Smooth muscle cell (in vitro differentiated cells): ENCODE results near the gene RABIF. TPM values are rescaled to one million over a fixed set of nuclear protein-coding genes. Genes with fewer than 3 reads are reported as not detected.

Experiments used
- DNase-seq: peaks from one replicate; lab custom pipeline; 2025; ENCODE audit not compliant: unreplicated experiment; lab: John Stamatoyannopoulos, UW
- H2AFZ ChIP-seq: fragments of 200-600 bp; sonication (generic); 2 replicates; pipeline ENCODE4 v1.6.0; 2016; ENCODE audit warnings: antibody characterized with exemption, low read depth, mild to moderate bottlenecking
- H3F3A ChIP-seq: fragments of 200-600 bp; sonication (generic); 2 replicates; pipeline ENCODE4 v1.6.0; 2017; ENCODE audit warnings: antibody characterized with exemption, low read depth
- H3K27ac ChIP-seq: fragments of 200-600 bp; sonication (generic); 2 replicates; pipeline ENCODE4 v1.5.1; 2016; ENCODE audit warnings: low read depth, mild to moderate bottlenecking
- H3K27me3 ChIP-seq: fragments of 200-600 bp; sonication (generic); 2 replicates; pipeline ENCODE4 v1.6.1; 2016; ENCODE audit warnings: low read depth, mild to moderate bottlenecking
- H3K36me3 ChIP-seq: fragments of 200-600 bp; sonication (generic); 2 replicates; pipeline ENCODE4 v1.5.1; 2016; ENCODE audit warnings: low read depth
- H3K4me1 ChIP-seq: fragments of 200-600 bp; sonication (generic); 2 replicates; pipeline ENCODE4 v1.5.1; 2016; ENCODE audit warnings: low read depth
- H3K4me2 ChIP-seq: fragments of 200-600 bp; sonication (generic); 2 replicates; pipeline ENCODE4 v1.6.0; 2016; ENCODE audit warnings: mild to moderate bottlenecking
- H3K4me3 ChIP-seq: fragments of 200-600 bp; sonication (generic); 2 replicates; pipeline ENCODE4 v1.5.1; 2016; ENCODE audit warnings: mild to moderate bottlenecking
- H3K79me2 ChIP-seq: fragments of 200-600 bp; sonication (generic); 2 replicates; pipeline ENCODE4 v1.6.0; 2016; ENCODE audit warnings: low read depth, mild to moderate bottlenecking
- H3K9ac ChIP-seq: fragments of 200-600 bp; sonication (generic); 2 replicates; pipeline ENCODE4 v1.6.0; 2016; ENCODE audit warnings: low read depth
- H3K9me3 ChIP-seq: fragments of 200-600 bp; sonication (generic); replicated peaks from 2 replicates; pipeline ENCODE4 v1.5.1; 2016; ENCODE audit warnings: low read depth
- H4K20me1 ChIP-seq: fragments of 200-600 bp; sonication (generic); 2 replicates; pipeline ENCODE4 v1.6.0; 2016; ENCODE audit warnings: low read depth
- CTCF ChIP-seq: fragments of 200-600 bp; sonication (generic); IDR thresholded peaks from 2 replicates; pipeline ENCODE4 v1.5.1; 2017; ENCODE audit warnings: borderline replicate concordance, mild to moderate bottlenecking, antibody characterized with exemption; ENCODE audit not compliant: insufficient read depth, poor library complexity, severe bottlenecking
- WGBS: methylation state at CpG from one replicate; pipeline ENCODE4 v1.1.7; 2016; ENCODE audit warnings: low lambda C conversion rate; 5-methylcytosine and 5-hydroxymethylcytosine counted together
- polyA plus RNA-seq: library from polyadenylated mRNA; unstranded; fragments of >200 nt; fragmentation: Nextera tagmentation; extraction: Ambion mirVana; gene quantifications from 2 replicates; pipeline ENCODE4 v1.2.1, GENCODE V29; 2016
- total RNA-seq: library from RNA; depleted of rRNA; stranded (reverse); fragments of >200 nt; gene quantifications from 2 replicates; pipeline ENCODE4 v1.2.3, GENCODE V29; 2014

RABIF gene
- total and polyA plus RNA-seq, 2 experiments from 2014 or later = 5.2 to 6.9 TPM

GRCh38 chr1:202836623-202837403, 52.1 kb downstream of the RABIF start:
- no peak overlapping the region for H2AFZ ChIP-seq

GRCh38 chr1:202835548-202836072, 53.3 kb downstream of the RABIF start:
- Histone ChIP-seq H3F3A (no peaks in the 10 kb centered on the region), H3K27me3 (no peaks in the 10 kb centered on the region), H4K20me1 (no peaks in the 10 kb centered on the region), H3K79me2 (no peaks in the 10 kb centered on the region), H3K4me1 (peaks cover 4% of the 10 kb centered on the region), H3K36me3 (no peaks in the 10 kb centered on the region), H3K9ac (no peak overlapping the region), H3K9me3 (no peaks in the 10 kb centered on the region), H3K4me2 (no peak overlapping the region), H3K4me3 (no peak overlapping the region), H2AFZ (no peak overlapping the region), H3K27ac (no peak overlapping the region)
- WGBS = 83% methylated on average over 2 of the region's 3 CpGs
- no peak for TF ChIP-seq CTCF
- DNase-seq = no peak

More at GRCh38 chr1:202836623-202837403, 52.1 kb downstream of the RABIF start:
- H3K27ac ChIP-seq = no peak overlapping the region
- no peaks in the 10 kb centered on the region for H3F3A ChIP-seq
- no peak for DNase-seq
- no peaks in the 10 kb centered on the region for H3K36me3 ChIP-seq
- no peaks in the 10 kb centered on the region for H3K9me3 ChIP-seq
- H3K27me3 ChIP-seq = no peaks in the 10 kb centered on the region
- peaks cover 4% of the 10 kb centered on the region for H3K4me1 ChIP-seq
- H3K4me3 ChIP-seq = no peak overlapping the region
- H3K9ac ChIP-seq = no peak overlapping the region
- no peaks in the 10 kb centered on the region for H4K20me1 ChIP-seq
- H3K79me2 ChIP-seq = no peaks in the 10 kb centered on the region
- no peak overlapping the region for H3K4me2 ChIP-seq
- 88% methylated on average over 5 of the region's 5 CpGs for WGBS
- no peak for TF ChIP-seq CTCF

GRCh38 chr1:202834771-202835547, 54.0 kb downstream of the RABIF start:
- no peak for DNase-seq
- H3K9me3 ChIP-seq = no peaks in the 10 kb centered on the region
- H4K20me1 ChIP-seq = no peaks in the 10 kb centered on the region
- no peak overlapping the region for H3K27ac ChIP-seq
- H3F3A ChIP-seq = no peaks in the 10 kb centered on the region
- no peaks in the 10 kb centered on the region for H3K36me3 ChIP-seq
- H3K4me2 ChIP-seq = no peak overlapping the region
- H3K4me3 ChIP-seq = no peak overlapping the region
- H3K9ac ChIP-seq = no peak overlapping the region
- no peak for TF ChIP-seq CTCF
- H3K4me1 ChIP-seq = peaks cover 4% of the 10 kb centered on the region
- no peak overlapping the region for H2AFZ ChIP-seq
- 91% methylated on average over 10 of the region's 10 CpGs for WGBS
- no peaks in the 10 kb centered on the region for H3K79me2 ChIP-seq
- H3K27me3 ChIP-seq = no peaks in the 10 kb centered on the region
